H1 (cell line): ENCODE results near the gene SNX27. TPM values are rescaled to one million over a fixed set of nuclear protein-coding genes. Genes with fewer than 3 reads are reported as not detected.

Experiments used
- ATF2 ChIP-seq: IDR thresholded peaks from 2 replicates; pipeline ENCODE4 v1.6.1; 2012; ENCODE audit warnings: low read length, inconsistent platforms
- EP300 ChIP-seq, 2 experiments: IDR thresholded peaks; 1 replicate in 1 of 2; 2 replicates in 1 of 2; pipeline ENCODE4 v1.6.1; 2011 to 2012; ENCODE audit warnings: low read depth in 2 of 2, low read length in 2 of 2, mild to moderate bottlenecking in 2 of 2, borderline replicate concordance in 1 of 2, inconsistent platforms in 1 of 2, moderate library complexity in 1 of 2
- GABPA ChIP-seq: IDR thresholded peaks from 2 replicates; pipeline ENCODE4 v1.6.1; 2011; ENCODE audit warnings: mild to moderate bottlenecking, low read length, moderate library complexity, borderline replicate concordance; ENCODE audit not compliant: insufficient read depth
- KDM4A ChIP-seq: IDR thresholded peaks from one replicate; pipeline ENCODE4 v1.7.1; 2012; ENCODE audit warnings: low read depth, mild to moderate bottlenecking, moderate library complexity, low read length, inconsistent platforms; ENCODE audit not compliant: severe bottlenecking
- polyA plus RNA-seq, 7 experiments: library from polyadenylated mRNA; depleted of rRNA in 3 of 7; stranded (reverse) in 5 of 7; unstranded in 2 of 7; fragments of >200 nt in 5 of 7; fragments of 200-250 nt in 2 of 7; gene quantifications; 1 replicate in 5 of 7; 2 replicates in 1 of 7; 4 replicates in 1 of 7; pipeline versions ENCODE4 v1.2.1 to v1.2.3, GENCODE V29; 2011 to 2013; ENCODE audit warnings: missing spikeins in 2 of 7, mixed read lengths in 2 of 7
- total RNA-seq: library from RNA; stranded (reverse); fragmentation: NEBNext Ultra II Directional; extraction: Animal tissue kit (Norgen Biotek cat#: 25700); gene quantifications from 2 replicates; pipeline ENCODE4 v1.2.1, GENCODE V29; 2021

SNX27 gene
- total and polyA plus RNA-seq, 2 of the 8 experiments (the other 6 are each of a cell fraction or from before 2014, with no cell fraction given): 23.4 to 65.4 TPM

DNA sequence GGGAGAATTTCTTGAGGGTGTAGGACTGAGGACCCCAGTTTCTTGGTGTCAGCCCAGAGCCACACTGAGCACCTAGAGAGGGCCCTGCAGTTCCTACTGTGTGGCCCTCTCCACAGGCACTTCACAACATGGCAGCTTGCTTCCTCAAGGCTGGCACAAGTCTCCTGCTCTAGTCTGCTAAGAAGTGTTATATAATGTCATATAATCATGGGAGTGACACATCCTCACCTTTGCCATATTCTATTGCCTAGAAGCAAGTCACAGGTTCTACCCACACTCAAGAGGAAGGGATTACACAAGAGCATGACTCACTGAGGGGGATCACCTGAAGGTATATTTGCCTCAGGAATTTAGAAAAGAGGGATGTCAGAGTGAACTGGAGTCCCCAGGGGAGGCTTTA is 5.5 kb upstream of the SNX27 start (continued):
- TF ChIP-seq ATF2 (no peak), KDM4A (no peak), GABPA (no peak), EP300 (IDR thresholded peaks at IDR 0.05; ENCODE audit: borderline replicate concordance in 1 of 2, low read depth in 2 of 2, low read length in 2 of 2) (no peak)
- TF ChIP-seq, all 59 proteins: peak for 0
